Stimulated activated CD8-positive, alpha-beta memory T cell treated with anti-CD3 and anti-CD28 coated beads, Interleukin-7, amount 100 ng/mL, for 1 hour (primary cell): ENCODE measurements around the gene HGS.

Source experiments
- DNase-seq, 2 donors: peaks; one replicate each; pipeline ENCODE4 v3.0.0-alpha.2; 2020; ENCODE audit warnings: low read depth in 2 of 2

HGS gene

GRCh38 chr17:81741594-81742452 is 58.0 kb downstream of the HGS start:
- DNase-seq: no peak
